ENCODE data around the gene LRRC46. TPM values are rescaled to one million over a fixed set of nuclear protein-coding genes. Genes with fewer than 3 reads are reported as not detected.

Gene LRRC46
- total and polyA plus RNA-seq, 9 of the 15 experiments (the other 6 are each of a cell fraction or from before 2014, with no cell fraction given), result 0.39 to 1.4 (median 0.53) TPM; not detected in 1

DNA sequence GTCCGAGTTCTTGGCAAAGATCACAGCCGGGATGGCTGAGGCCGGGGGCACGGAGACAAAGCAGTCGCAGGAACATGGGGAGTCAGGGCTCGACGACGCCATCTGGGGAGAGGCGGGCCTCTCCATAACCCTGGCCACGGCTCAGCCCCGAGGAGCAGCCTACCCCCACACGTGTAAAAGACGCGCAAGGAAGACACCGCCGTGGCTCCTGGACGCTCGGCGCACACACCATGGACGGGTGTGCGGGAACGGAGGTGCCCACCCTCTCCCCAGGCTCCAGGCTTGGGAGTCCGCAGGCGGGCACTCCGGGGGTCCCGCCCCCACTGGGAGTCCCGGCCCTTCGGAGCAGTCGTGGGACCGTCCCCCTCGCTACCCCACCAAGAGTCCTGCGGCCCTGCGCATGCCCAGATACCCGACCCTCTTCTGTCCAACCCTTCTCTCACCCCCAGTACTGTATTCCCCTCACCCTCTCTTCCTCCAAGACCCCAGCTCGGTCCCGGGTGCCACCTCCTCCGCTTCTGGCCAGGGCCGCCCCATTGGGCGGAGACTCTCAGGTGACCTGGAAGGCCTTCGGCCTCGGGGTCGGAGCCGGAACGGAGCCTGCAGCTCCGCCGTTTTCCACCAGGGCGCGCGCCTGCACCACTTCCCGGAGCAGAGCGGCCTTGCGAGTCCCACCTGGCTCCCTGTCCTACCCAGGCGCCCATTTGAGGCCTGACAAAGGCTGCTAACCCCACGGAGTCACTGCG is 9.4 kb downstream of the LRRC46 start, which contains the start of gene SCRN2 (continued):
- TF ChIP-seq, protein P1, sequence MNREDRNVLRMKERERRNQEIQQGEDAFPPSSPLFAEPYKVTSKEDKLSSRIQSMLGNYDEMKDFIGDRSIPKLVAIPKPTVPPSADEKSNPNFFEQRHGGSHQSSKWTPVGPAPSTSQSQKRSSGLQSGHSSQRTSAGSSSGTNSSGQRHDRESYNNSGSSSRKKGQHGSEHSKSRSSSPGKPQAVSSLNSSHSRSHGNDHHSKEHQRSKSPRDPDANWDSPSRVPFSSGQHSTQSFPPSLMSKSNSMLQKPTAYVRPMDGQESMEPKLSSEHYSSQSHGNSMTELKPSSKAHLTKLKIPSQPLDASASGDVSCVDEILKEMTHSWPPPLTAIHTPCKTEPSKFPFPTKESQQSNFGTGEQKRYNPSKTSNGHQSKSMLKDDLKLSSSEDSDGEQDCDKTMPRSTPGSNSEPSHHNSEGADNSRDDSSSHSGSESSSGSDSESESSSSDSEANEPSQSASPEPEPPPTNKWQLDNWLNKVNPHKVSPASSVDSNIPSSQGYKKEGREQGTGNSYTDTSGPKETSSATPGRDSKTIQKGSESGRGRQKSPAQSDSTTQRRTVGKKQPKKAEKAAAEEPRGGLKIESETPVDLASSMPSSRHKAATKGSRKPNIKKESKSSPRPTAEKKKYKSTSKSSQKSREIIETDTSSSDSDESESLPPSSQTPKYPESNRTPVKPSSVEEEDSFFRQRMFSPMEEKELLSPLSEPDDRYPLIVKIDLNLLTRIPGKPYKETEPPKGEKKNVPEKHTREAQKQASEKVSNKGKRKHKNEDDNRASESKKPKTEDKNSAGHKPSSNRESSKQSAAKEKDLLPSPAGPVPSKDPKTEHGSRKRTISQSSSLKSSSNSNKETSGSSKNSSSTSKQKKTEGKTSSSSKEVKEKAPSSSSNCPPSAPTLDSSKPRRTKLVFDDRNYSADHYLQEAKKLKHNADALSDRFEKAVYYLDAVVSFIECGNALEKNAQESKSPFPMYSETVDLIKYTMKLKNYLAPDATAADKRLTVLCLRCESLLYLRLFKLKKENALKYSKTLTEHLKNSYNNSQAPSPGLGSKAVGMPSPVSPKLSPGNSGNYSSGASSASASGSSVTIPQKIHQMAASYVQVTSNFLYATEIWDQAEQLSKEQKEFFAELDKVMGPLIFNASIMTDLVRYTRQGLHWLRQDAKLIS (CRISPR knock-in tag; IDR thresholded peaks at IDR 0.05), result 0 out of 2 replicates have a peak, but pooled peaks have one; percentile 53
- TF ChIP-seq, protein P2, sequence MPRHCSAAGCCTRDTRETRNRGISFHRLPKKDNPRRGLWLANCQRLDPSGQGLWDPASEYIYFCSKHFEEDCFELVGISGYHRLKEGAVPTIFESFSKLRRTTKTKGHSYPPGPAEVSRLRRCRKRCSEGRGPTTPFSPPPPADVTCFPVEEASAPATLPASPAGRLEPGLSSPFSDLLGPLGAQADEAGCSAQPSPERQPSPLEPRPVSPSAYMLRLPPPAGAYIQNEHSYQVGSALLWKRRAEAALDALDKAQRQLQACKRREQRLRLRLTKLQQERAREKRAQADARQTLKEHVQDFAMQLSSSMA (CRISPR knock-in tag; IDR thresholded peaks at IDR 0.05), result no peak
- TF ChIP-seq PTTG1 (tag; IDR thresholded peaks at IDR 0.05; ENCODE audit: low read depth) (no peak), SMARCB1 (IDR thresholded peaks at IDR 0.05; ENCODE audit: insufficient read length, low read depth) (no peak), HDAC8 (tag; IDR thresholded peaks at IDR 0.05) (no peak), GABPA (tag; conservative IDR thresholded peaks at IDR 0.05; ENCODE audit: low read depth) (peak; percentile 90), MYC (IDR thresholded peaks at IDR 0.05; ENCODE audit: low read depth, low read length) (peak; percentile 63; the same call in 1 of the 2 replicates), MYC (CRISPR knock-in tag; IDR thresholded peaks at IDR 0.05; ENCODE audit: borderline replicate concordance, low read depth) (no peak; the same call in 1 of the 2 replicates), KLF10 (CRISPR knock-in tag; IDR thresholded peaks at IDR 0.05) (no peak), NCOA1 (IDR thresholded peaks at IDR 0.05; ENCODE audit: low read depth) (no peak), KAT8 (IDR thresholded peaks at IDR 0.05; ENCODE audit: low read depth) (no peak), FOSL1 (tag; conservative IDR thresholded peaks at IDR 0.05) (no peak)
- TF ChIP-seq, protein P3, sequence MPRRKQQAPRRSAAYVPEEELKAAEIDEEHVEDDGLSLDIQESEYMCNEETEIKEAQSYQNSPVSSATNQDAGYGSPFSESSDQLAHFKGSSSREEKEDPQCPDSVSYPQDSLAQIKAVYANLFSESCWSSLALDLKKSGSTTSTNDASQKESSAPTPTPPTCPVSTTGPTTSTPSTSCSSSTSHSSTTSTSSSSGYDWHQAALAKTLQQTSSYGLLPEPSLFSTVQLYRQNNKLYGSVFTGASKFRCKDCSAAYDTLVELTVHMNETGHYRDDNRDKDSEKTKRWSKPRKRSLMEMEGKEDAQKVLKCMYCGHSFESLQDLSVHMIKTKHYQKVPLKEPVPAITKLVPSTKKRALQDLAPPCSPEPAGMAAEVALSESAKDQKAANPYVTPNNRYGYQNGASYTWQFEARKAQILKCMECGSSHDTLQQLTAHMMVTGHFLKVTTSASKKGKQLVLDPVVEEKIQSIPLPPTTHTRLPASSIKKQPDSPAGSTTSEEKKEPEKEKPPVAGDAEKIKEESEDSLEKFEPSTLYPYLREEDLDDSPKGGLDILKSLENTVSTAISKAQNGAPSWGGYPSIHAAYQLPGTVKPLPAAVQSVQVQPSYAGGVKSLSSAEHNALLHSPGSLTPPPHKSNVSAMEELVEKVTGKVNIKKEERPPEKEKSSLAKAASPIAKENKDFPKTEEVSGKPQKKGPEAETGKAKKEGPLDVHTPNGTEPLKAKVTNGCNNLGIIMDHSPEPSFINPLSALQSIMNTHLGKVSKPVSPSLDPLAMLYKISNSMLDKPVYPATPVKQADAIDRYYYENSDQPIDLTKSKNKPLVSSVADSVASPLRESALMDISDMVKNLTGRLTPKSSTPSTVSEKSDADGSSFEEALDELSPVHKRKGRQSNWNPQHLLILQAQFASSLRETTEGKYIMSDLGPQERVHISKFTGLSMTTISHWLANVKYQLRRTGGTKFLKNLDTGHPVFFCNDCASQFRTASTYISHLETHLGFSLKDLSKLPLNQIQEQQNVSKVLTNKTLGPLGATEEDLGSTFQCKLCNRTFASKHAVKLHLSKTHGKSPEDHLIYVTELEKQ (CRISPR knock-in tag; IDR thresholded peaks at IDR 0.05), result no peak
- TF ChIP-seq, protein P4, sequence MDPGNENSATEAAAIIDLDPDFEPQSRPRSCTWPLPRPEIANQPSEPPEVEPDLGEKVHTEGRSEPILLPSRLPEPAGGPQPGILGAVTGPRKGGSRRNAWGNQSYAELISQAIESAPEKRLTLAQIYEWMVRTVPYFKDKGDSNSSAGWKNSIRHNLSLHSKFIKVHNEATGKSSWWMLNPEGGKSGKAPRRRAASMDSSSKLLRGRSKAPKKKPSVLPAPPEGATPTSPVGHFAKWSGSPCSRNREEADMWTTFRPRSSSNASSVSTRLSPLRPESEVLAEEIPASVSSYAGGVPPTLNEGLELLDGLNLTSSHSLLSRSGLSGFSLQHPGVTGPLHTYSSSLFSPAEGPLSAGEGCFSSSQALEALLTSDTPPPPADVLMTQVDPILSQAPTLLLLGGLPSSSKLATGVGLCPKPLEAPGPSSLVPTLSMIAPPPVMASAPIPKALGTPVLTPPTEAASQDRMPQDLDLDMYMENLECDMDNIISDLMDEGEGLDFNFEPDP (CRISPR knock-in tag; IDR thresholded peaks at IDR 0.05), result no peak
